Esophagus muscularis mucosa (tissue), 4 donors: Measurements from ENCODE around the gene ZNHIT3. TPM values are rescaled to one million over a fixed set of nuclear protein-coding genes. Genes with fewer than 3 reads are reported as not detected.
"Not testable (repeated sequence)": the region's sequence is repeated elsewhere in the genome, so short reads cannot be mapped to it uniquely, and the experiment has no call there.

Experiments used
- DNase-seq: peaks from one replicate; pipeline ENCODE4 v3.0.0-alpha.2; 2017; ENCODE audit errors: extremely low spot score
- H3K27ac ChIP-seq, 4 donors: fragments of 200-600 bp; sonication (generic); replicated peaks in 1 of 4; 1 replicate in 3 of 4; 2 replicates in 1 of 4; pipeline ENCODE4 v1.5.1; 2016 to 2019; ENCODE audit warnings: mild to moderate bottlenecking in 1 of 4
- H3K27me3 ChIP-seq, 4 donors: fragments of 200-600 bp; sonication (generic); one replicate each; pipeline versions ENCODE4 v1.5.1 to v1.6.0; 2016 to 2019
- H3K36me3 ChIP-seq, 4 donors: fragments of 200-600 bp; sonication (generic); one replicate each; pipeline ENCODE4 v1.5.1; 2016 to 2019
- H3K4me1 ChIP-seq, 4 donors: fragments of 200-600 bp; sonication (generic); one replicate each; pipeline ENCODE4 v1.5.1; 2016 to 2019
- H3K4me3 ChIP-seq, 4 donors: fragments of 200-600 bp; sonication (generic); 1 replicate in 2 of 4; 2 replicates in 2 of 4; pipeline ENCODE4 v1.5.1; 2016 to 2019; ENCODE audit warnings: mild to moderate bottlenecking in 4 of 4, moderate library complexity in 1 of 4
- H3K9me3 ChIP-seq, 4 donors: fragments of 200-600 bp; sonication (generic); 1 replicate in 3 of 4; 2 replicates in 1 of 4; pipeline ENCODE4 v1.5.1; 2016 to 2019
- CTCF ChIP-seq, 3 experiments: fragments of 200-600 bp in 2 of 3; fragments of 450-650 bp in 1 of 3; sonication (generic) in 2 of 3; IDR thresholded peaks; one replicate each; pipeline ENCODE4 v1.5.1; 2017 to 2019; ENCODE audit warnings: antibody characterized with exemption in 3 of 3, mild to moderate bottlenecking in 2 of 3, moderate library complexity in 1 of 3
- EP300 ChIP-seq: sonication (generic); formaldehyde crosslinking; IDR thresholded peaks from one replicate; pipeline ENCODE4 v1.6.1; 2017; ENCODE audit warnings: antibody characterized with exemption
- POLR2A ChIP-seq: fragments of 450-650 bp; IDR thresholded peaks from one replicate; pipeline ENCODE4 v1.6.1; 2017; ENCODE audit warnings: antibody characterized with exemption, moderate library complexity, mild to moderate bottlenecking, low read depth
- POLR2AphosphoS5 ChIP-seq, 2 donors: sonication (generic); formaldehyde crosslinking; IDR thresholded peaks; one replicate each; pipeline ENCODE4 v1.6.1; 2017; ENCODE audit warnings: antibody characterized with exemption in 2 of 2
- WGBS: methylation state at CpG from one replicate; pipeline ENCODE4 v1.1.5; 2018; 5-methylcytosine and 5-hydroxymethylcytosine counted together
- intact Hi-C: fragments of 100-400 bp; cut with DNase I; formaldehyde crosslinking; loops from one replicate; pipeline ENCODE4 v1.15.1; 2023
- total RNA-seq, 4 donors: library from RNA; depleted of rRNA; stranded (reverse); fragments of >200 nt; gene quantifications; one replicate each; pipeline versions ENCODE4 v1.1.0 to v1.2.1, GENCODE V29; 2016

Gene ZNHIT3
- total RNA-seq, 4 donors from 2014 or later = 18.4 to 35.1 (median 25.8) TPM

- no peak overlapping the region for H3K27ac ChIP-seq
- H3K36me3 ChIP-seq = peaks cover 10 to 94% (median 80%) of the 10 kb centered on the region in 4 donors
- DNase-seq = no peak
- TF ChIP-seq POLR2A (no peak), POLR2AphosphoS5 (IDR thresholded peaks at IDR 0.05) (no peak), CTCF (IDR thresholded peaks at IDR 0.05) (no peak)
- H3K4me1 ChIP-seq = no peaks in the 10 kb centered on the region
- H3K4me3 ChIP-seq = no peak overlapping the region
- no peaks in the 10 kb centered on the region for H3K9me3 ChIP-seq
- H3K27me3 ChIP-seq = no peaks in the 10 kb centered on the region
- intact Hi-C loops = no loop called here
- WGBS = 81% methylated on average over 6 of the region's 6 CpGs
These were observed 19.9 kb downstream of the ZNHIT3 start for GRCh38 chr17:36506249-36506826.

- Histone ChIP-seq H3K4me3 (no peak overlapping the region), H3K9me3 (no peaks in the 10 kb centered on the region), H3K27me3 (no peaks in the 10 kb centered on the region), H3K4me1 (no peaks in the 10 kb centered on the region), H3K36me3 (peaks cover 10 to 94% (median 79%) of the 10 kb centered on the region in 4 donors), H3K27ac (no peak overlapping the region)
- no peak for DNase-seq
- intact Hi-C loops = no loop called here
- no peak for TF ChIP-seq EP300
- no peak for TF ChIP-seq POLR2A
- no peak for TF ChIP-seq CTCF (IDR thresholded peaks at IDR 0.05)
- TF ChIP-seq POLR2AphosphoS5 (IDR thresholded peaks at IDR 0.05) = no peak
- WGBS = 100% methylated on average over 2 of the region's 11 CpGs
These were observed 20.4 kb downstream of the ZNHIT3 start for GRCh38 chr17:36506831-36507230.

GRCh38 chr17:36507266-36507665 is 20.8 kb downstream of the ZNHIT3 start:
- no peaks in the 10 kb centered on the region for H3K9me3 ChIP-seq
- DNase-seq = no peak
- TF ChIP-seq CTCF (IDR thresholded peaks at IDR 0.05) = no peak
- TF ChIP-seq POLR2AphosphoS5 (IDR thresholded peaks at IDR 0.05) = no peak
- TF ChIP-seq EP300 = no peak
- no peak for TF ChIP-seq POLR2A
- no peaks in the 10 kb centered on the region for H3K27me3 ChIP-seq
- no peak overlapping the region for H3K27ac ChIP-seq
- H3K4me3 ChIP-seq = no peak overlapping the region
- intact Hi-C loops = no loop called here
- WGBS = 97% methylated on average over 6 of the region's 6 CpGs
- H3K36me3 ChIP-seq = peaks cover 10 to 90% (median 77%) of the 10 kb centered on the region in 4 donors
- no peaks in the 10 kb centered on the region for H3K4me1 ChIP-seq

- DNase-seq, H3K27ac ChIP-seq, intact Hi-C loops, H3K4me3 ChIP-seq, H3K27me3 ChIP-seq, H3K9me3 ChIP-seq, H3K4me1 ChIP-seq: not testable (repeated sequence)
- peaks cover 9 to 91% (median 75%) of the 10 kb centered on the region in 4 donors for H3K36me3 ChIP-seq
- WGBS = 90% methylated on average over 2 of the region's 2 CpGs
These were observed 22.0 kb downstream of the ZNHIT3 start for GRCh38 chr17:36508439-36508838.

GRCh38 chr17:36509272-36509985 is 22.9 kb downstream of the ZNHIT3 start:
- Histone ChIP-seq H3K36me3 (peaks cover 0 to 91% (median 69%) of the 10 kb centered on the region in 4 donors), H3K4me1 (no peaks in the 10 kb centered on the region), H3K27ac (no peak overlapping the region), H3K27me3 (no peaks in the 10 kb centered on the region), H3K9me3 (no peaks in the 10 kb centered on the region), H3K4me3 (no peak overlapping the region)
- intact Hi-C loops = no loop called here
- no peak for DNase-seq
- 97% methylated on average over 5 of the region's 9 CpGs for WGBS
- TF ChIP-seq CTCF (IDR thresholded peaks at IDR 0.05) (no peak), EP300 (no peak), POLR2A (no peak), POLR2AphosphoS5 (IDR thresholded peaks at IDR 0.05) (no peak)
